Activated naive CD4-positive, alpha-beta T cell treated with anti-CD3 and anti-CD28 coated beads for 36 hours (primary cell): ENCODE measurements around the gene ATP9A. TPM values are rescaled to one million over a fixed set of nuclear protein-coding genes. Genes with fewer than 3 reads are reported as not detected.
A peak's percentile ranks its signal among the peaks of the same experiment; 100 is the strongest.
"Not testable (repeated sequence)": the region's sequence is repeated elsewhere in the genome, so short reads cannot be mapped to it uniquely, and the experiment has no call there.

Experiments
- CTCF ChIA-PET: fragments of 350-600 bp; sonication (Branson Sonifier 250); formaldehyde crosslinking; loops from one replicate; lab custom pipeline; 2021; ENCODE audit warnings: antibody characterized with exemption; lab: Charles Lee
- DNase-seq: peaks from one replicate; pipeline ENCODE4 v3.0.0-alpha.2; 2020
- H3K27ac Mint-ChIP-seq: one replicate; pipeline ENCODE4 v1.8.0; 2021; ENCODE audit warnings: mild to moderate bottlenecking, mixed read lengths
- H3K27me3 Mint-ChIP-seq: one replicate; pipeline ENCODE4 v1.8.0; 2021; ENCODE audit warnings: low read depth, mixed read lengths
- H3K36me3 Mint-ChIP-seq: one replicate; pipeline ENCODE4 v1.8.0; 2021; ENCODE audit warnings: low read depth, mixed read lengths
- H3K4me1 Mint-ChIP-seq: one replicate; pipeline ENCODE4 v1.8.0; 2021; ENCODE audit warnings: low read depth, mixed read lengths
- H3K4me3 Mint-ChIP-seq: one replicate; pipeline ENCODE4 v1.8.0; 2021; ENCODE audit warnings: mild to moderate bottlenecking, moderate library complexity, mixed read lengths
- H3K9me3 Mint-ChIP-seq: one replicate; pipeline ENCODE4 v1.8.0; 2021; ENCODE audit warnings: mixed read lengths
- intact Hi-C: fragments of 100-400 bp; cut with micrococcal nuclease; formaldehyde crosslinking; loops from one replicate; pipeline ENCODE4 v1.15.1; 2023
- total RNA-seq, 2 experiments: library from RNA; stranded (reverse); gene quantifications; one replicate each; pipeline ENCODE4 v1.2.3, GENCODE V29; 2021

Gene ATP9A, protein sequence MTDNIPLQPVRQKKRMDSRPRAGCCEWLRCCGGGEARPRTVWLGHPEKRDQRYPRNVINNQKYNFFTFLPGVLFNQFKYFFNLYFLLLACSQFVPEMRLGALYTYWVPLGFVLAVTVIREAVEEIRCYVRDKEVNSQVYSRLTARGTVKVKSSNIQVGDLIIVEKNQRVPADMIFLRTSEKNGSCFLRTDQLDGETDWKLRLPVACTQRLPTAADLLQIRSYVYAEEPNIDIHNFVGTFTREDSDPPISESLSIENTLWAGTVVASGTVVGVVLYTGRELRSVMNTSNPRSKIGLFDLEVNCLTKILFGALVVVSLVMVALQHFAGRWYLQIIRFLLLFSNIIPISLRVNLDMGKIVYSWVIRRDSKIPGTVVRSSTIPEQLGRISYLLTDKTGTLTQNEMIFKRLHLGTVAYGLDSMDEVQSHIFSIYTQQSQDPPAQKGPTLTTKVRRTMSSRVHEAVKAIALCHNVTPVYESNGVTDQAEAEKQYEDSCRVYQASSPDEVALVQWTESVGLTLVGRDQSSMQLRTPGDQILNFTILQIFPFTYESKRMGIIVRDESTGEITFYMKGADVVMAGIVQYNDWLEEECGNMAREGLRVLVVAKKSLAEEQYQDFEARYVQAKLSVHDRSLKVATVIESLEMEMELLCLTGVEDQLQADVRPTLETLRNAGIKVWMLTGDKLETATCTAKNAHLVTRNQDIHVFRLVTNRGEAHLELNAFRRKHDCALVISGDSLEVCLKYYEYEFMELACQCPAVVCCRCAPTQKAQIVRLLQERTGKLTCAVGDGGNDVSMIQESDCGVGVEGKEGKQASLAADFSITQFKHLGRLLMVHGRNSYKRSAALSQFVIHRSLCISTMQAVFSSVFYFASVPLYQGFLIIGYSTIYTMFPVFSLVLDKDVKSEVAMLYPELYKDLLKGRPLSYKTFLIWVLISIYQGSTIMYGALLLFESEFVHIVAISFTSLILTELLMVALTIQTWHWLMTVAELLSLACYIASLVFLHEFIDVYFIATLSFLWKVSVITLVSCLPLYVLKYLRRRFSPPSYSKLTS
- under 1 TPM; 0.12 to 0.17 TPM for total RNA-seq

DNA sequence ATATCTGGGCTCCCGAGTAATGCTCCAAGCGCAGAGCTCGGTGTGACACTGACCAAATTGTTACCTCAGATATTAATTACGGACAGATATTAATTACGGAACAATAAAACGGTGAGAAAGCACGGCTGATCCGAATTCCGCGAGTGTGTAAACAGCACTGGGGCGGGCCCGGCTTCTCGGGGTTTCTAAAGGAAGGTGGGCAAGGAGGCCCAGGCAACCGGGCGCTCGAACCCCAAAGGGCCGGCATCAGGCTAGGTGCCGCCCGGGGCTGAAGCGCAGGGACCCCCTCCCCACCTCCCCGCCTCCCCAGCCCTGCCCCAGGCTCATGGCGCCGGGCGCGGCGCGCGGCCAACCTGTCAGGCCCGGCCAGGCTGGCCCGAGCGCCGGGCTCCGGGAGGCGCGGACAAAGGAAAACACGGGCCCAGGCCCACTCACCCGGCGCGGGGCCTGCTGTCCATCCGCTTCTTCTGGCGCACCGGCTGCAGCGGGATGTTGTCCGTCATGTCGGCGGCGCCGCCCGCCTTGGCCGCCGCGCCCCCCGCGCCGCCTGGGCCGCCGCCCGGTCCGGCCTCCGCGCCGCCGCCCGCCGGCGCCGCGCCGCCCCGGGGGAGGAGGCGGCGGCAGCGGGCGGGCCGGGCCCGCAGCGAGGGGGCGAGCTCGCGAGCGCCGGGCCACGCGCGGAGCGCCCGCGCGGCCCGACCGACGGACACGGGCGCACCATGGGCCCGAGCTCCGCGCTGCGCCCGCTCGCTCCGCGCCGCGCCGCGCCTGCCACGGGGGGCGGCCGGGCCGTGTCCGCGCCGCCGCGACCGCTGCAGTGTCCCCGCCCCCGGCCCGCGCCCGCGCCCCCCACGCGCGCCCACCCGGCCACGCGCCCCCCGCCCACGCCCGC lies at the start of gene ATP9A:
TSS of gene ATP9A (minus strand) at position 524 of the 892 bp plus-strand sequence. CDS start at position 503, 21 bp downstream.
- DNase-seq, result no peak
- Mint-ChIP-seq H3K27me3 (peaks cover 43% of the 10 kb centered on the region), H3K4me1 (peaks cover 5% of the 10 kb centered on the region), H3K9me3 (no peaks in the 10 kb centered on the region), H3K36me3 (no peaks in the 10 kb centered on the region), H3K4me3 (peak within 1 kb of the TSS; percentile 39), H3K27ac (no peak within 1 kb of the TSS)
- CTCF ChIA-PET, result no interaction called here
- intact Hi-C loops, result no loop called here

DNA sequence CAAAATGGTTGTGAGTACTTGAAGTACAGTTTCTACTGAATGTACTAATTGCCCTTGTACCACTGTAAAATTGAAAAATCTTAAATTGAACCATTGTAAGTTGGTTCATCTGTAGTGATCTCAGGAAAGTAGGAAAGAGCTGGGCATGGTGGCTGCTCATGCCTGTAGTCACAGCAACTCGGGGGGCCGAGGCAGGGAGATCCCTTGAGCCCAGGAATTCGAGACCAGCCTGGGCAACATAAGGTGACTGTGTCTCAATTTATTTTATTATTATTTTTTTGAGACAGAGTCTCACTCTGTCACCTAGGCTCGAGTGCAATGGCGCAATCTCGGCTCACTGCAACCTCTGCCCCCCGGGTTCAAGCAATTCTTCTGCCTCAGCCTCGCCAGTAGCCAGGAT lies 48.7 kb upstream of the ATP9A start:
- H3K4me3 Mint-ChIP-seq, CTCF ChIA-PET, H3K27me3 Mint-ChIP-seq, intact Hi-C loops, DNase-seq, H3K36me3 Mint-ChIP-seq, H3K9me3 Mint-ChIP-seq, H3K4me1 Mint-ChIP-seq, H3K27ac Mint-ChIP-seq: not testable (repeated sequence)

DNA sequence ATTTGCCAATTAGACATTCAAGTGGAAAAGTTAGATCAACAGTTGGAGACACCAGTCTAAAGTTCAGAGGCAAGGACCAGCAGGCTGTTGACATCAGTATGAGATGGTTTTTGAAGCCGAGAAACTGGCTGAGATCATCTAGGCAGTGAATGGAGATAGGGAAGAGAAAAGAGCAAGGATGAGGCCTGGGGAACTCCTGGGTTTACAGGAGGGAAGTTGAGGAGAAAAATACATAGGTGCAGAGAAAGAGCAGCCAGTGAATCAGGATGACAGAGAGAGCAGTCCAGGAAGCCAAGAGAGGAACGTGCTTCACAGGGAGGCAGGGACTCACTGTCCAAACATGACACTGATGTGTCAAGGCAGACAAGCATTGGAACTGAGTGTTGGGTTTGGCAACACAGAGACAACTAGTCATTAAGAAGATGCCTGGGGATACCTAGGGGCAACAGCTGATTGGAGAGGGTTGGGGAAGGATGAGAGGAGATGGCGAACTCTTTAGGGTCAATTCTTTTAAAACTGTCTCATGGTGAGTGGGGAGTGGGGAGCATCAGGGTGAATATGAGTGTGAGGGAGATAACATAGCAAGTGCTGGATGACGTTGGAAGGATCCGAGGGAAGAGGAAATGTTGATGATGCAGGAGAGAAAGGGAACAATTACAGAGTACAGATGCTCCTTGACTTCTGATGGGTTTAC lies 47.3 kb upstream of the ATP9A start:
- intact Hi-C loops, result no loop called here
- H3K27ac Mint-ChIP-seq, result no peak overlapping the region
- no peaks in the 10 kb centered on the region for H3K9me3 Mint-ChIP-seq
- H3K27me3 Mint-ChIP-seq, result peaks cover 2% of the 10 kb centered on the region
- no peaks in the 10 kb centered on the region for H3K36me3 Mint-ChIP-seq
- H3K4me3 Mint-ChIP-seq, result no peak overlapping the region
- no peak for DNase-seq
- no peaks in the 10 kb centered on the region for H3K4me1 Mint-ChIP-seq
- CTCF ChIA-PET, result no interaction called here

DNA sequence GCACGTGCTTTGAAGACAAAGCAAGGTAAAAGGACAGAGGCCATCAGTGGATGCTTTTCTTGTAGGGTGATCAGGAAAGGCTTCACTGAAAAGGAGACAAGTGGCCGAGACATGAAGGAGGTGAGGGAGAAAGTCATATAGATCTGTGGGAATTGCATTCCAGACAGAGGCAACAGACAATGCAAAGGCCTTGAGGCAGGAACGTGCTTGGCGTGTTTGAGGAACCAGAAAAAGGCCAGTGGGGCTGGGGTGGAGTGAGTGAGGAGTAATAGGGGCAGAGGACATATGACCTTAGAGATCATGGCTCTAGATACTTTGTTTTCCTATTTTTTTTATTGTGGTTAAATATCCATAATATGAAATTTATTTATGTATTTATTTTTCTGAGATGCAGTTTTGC lies 44.7 kb upstream of the ATP9A start:
- H3K27ac Mint-ChIP-seq, result no peak overlapping the region
- no peaks in the 10 kb centered on the region for H3K9me3 Mint-ChIP-seq
- H3K4me1 Mint-ChIP-seq, result no peaks in the 10 kb centered on the region
- intact Hi-C loops, result no loop called here
- no peak overlapping the region for H3K4me3 Mint-ChIP-seq
- H3K27me3 Mint-ChIP-seq, result peaks cover 2% of the 10 kb centered on the region
- no peaks in the 10 kb centered on the region for H3K36me3 Mint-ChIP-seq
- no peak for DNase-seq
- CTCF ChIA-PET, result no interaction called here

DNA sequence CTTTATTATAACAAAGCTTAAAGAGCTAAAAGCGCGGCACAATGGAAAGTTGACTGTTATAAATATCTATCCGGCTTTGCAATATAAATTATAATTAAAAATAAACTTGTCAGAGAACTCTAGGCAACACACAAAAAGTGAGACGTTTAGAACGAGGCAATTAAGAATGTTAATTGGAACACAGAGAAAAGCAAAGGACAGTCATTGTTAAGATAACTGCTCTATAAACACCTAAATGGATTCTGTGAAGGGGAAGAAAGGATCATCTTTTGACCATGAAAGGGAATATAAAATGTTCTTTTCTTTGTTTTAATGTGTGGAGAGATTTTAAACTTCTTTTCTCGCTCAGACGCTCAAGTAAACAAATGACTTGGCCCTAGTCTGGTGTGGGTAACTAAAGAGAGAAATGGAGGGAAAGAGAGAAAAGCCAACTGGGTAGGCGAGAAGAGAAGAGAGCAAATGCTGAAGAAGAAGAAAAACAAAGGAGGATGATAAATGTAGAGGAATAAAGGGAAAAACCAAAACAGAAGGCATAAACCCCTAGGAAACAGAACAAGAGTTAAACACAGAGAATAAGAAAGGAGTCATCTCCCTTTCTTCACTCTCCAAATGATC lies 43.4 kb upstream of the ATP9A start:
- H3K4me3 Mint-ChIP-seq, result no peak overlapping the region
- H3K27ac Mint-ChIP-seq, result no peak overlapping the region
- no peaks in the 10 kb centered on the region for H3K36me3 Mint-ChIP-seq
- CTCF ChIA-PET, result no interaction called here
- H3K27me3 Mint-ChIP-seq, result peaks cover 4% of the 10 kb centered on the region
- no peaks in the 10 kb centered on the region for H3K9me3 Mint-ChIP-seq
- intact Hi-C loops, result no loop called here
- H3K4me1 Mint-ChIP-seq, result no peaks in the 10 kb centered on the region
- no peak for DNase-seq

DNA sequence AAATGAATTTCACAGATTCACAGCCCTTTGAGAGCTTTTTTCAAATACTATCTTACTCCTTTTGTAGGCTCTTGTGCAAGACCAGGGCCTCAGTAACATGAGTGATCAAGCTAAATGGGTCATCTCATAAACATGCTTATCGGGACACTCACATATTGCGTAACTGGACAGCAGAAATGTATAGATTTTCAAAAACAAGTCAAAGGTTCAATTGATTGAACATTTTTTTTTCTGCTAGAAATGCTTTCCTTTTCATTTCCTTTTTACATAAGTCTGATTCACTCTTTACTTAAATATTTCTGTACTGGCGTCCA lies 42.8 kb upstream of the ATP9A start:
- no peaks in the 10 kb centered on the region for H3K4me1 Mint-ChIP-seq
- DNase-seq, result no peak
- peaks cover 6% of the 10 kb centered on the region for H3K27me3 Mint-ChIP-seq
- no peak overlapping the region for H3K4me3 Mint-ChIP-seq
- H3K27ac Mint-ChIP-seq, result no peak overlapping the region
- no peaks in the 10 kb centered on the region for H3K36me3 Mint-ChIP-seq
- H3K9me3 Mint-ChIP-seq, result no peaks in the 10 kb centered on the region
- CTCF ChIA-PET, result interaction anchor here (1.2 kb wide), 1 partner anchor 11 kb away, joined by 3 read pairs; no protein-coding TSS in a partner anchor
- intact Hi-C loops, result no loop called here

DNA sequence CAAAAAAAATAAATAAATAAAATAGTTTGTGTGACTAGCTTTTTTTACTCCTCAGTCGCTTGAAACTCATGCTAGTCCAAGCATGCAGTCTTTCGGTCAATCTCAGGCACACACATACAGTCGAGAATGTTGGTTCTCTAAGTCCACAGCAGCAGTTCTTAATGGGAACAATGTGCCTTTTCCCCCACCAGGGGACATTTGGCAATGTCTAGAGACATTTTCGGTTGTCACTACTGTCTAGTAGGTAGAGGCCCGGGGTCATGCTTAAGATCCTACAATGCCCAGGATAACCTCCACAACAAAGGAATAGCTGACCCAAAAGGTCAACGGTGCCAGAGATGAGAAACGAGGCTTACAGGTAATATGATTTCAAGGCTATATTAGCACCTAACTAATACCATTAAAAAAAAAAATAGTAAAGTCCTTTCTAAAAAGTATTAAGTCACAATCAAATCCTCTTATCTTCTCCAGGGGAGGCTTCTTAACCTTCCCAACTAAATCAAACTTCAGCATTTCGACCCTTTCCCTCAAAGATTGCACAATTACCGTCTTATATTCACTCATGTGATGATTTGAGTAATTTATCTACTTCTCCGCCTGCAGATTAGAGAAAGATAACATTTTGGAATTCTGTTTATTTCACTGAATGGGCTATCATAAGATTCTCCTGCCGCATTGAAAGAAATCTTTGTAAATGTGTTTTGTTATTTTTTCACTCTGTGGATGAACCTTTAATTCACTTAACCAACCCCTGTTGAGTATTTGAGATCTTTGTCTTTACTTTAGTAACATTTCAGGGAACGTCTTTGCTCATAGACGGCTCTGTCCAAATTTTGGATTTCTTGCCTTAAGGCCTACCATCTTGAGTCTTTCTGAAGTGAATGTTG lies 42.2 kb upstream of the ATP9A start:
- no peak overlapping the region for H3K4me3 Mint-ChIP-seq
- H3K9me3 Mint-ChIP-seq, result no peaks in the 10 kb centered on the region
- CTCF ChIA-PET, result interaction anchor here (1.0 to 1.2 kb wide), 2 partner anchors 11 to 115 kb away, joined by 3 read pairs; no protein-coding TSS in a partner anchor
- no peak for DNase-seq
- H3K4me1 Mint-ChIP-seq, result no peaks in the 10 kb centered on the region
- H3K36me3 Mint-ChIP-seq, result no peaks in the 10 kb centered on the region
- H3K27me3 Mint-ChIP-seq, result peaks cover 10% of the 10 kb centered on the region
- no peak overlapping the region for H3K27ac Mint-ChIP-seq
- intact Hi-C loops, result no loop called here

DNA sequence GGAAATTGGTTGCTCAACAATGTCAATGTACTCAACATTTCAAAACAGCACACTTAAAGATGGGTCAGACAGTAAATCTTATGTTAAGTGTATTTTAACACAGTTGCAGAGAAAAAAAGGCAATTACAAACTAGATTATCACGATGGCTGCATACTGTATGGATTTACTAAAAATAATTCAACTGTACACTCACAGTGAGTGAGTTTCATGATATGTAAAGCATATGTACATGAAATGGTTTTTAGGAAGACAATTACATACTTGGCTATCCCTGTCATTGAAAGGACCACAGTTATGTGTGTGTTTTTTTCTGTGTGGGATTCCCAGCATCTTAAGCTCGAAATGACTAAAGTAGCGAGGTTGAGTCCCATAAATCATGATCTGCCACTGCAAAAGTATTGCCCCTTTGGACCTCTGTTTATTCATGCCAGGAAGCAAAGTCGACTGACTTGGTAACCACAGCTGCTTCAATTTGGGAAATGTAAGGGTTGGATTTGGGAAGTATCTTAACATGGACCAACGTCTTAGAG lies 39.6 kb upstream of the ATP9A start:
- intact Hi-C loops, result no loop called here
- CTCF ChIA-PET, result no interaction called here
- no peaks in the 10 kb centered on the region for H3K36me3 Mint-ChIP-seq

DNA sequence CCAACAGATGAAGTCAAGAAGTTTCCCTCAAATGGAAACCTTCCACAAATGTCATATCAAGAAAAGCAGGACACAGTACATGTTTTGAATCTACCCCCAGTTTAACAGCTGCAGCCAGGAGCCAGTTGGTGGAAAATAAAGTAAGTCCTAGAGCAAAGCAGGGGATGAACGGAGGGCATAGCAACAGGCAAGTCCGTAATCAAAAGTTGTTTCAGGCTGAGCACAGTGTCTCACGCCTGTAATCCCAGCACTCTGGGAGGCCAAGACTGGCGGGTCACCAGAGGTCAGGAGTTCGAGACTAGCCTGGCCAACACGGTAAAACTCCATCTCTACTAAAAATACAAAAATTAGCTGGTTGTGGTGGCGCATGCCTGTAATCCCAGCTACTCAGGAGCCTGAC lies 36.6 kb upstream of the ATP9A start:
- CTCF ChIA-PET, result interaction anchor here (0.5 to 1.5 kb wide), 2 partner anchors 161 to 1509 kb away, joined by 3 read pairs; no protein-coding TSS in a partner anchor
- H3K27me3 Mint-ChIP-seq, result peaks cover 33% of the 10 kb centered on the region
- no peaks in the 10 kb centered on the region for H3K9me3 Mint-ChIP-seq
- intact Hi-C loops, result no loop called here
- H3K4me1 Mint-ChIP-seq, result peaks cover 8% of the 10 kb centered on the region
- H3K27ac Mint-ChIP-seq, result no peak overlapping the region
- H3K36me3 Mint-ChIP-seq, result no peaks in the 10 kb centered on the region
- H3K4me3 Mint-ChIP-seq, result no peak overlapping the region
- no peak for DNase-seq

More for the DNA sequence above, 39.6 kb upstream of the ATP9A start:
- peaks cover 12% of the 10 kb centered on the region for H3K27me3 Mint-ChIP-seq
- H3K4me1 Mint-ChIP-seq, result no peaks in the 10 kb centered on the region
- H3K4me3 Mint-ChIP-seq, result no peak overlapping the region
- no peak overlapping the region for H3K27ac Mint-ChIP-seq
- H3K9me3 Mint-ChIP-seq, result no peaks in the 10 kb centered on the region
- DNase-seq, result no peak

DNA sequence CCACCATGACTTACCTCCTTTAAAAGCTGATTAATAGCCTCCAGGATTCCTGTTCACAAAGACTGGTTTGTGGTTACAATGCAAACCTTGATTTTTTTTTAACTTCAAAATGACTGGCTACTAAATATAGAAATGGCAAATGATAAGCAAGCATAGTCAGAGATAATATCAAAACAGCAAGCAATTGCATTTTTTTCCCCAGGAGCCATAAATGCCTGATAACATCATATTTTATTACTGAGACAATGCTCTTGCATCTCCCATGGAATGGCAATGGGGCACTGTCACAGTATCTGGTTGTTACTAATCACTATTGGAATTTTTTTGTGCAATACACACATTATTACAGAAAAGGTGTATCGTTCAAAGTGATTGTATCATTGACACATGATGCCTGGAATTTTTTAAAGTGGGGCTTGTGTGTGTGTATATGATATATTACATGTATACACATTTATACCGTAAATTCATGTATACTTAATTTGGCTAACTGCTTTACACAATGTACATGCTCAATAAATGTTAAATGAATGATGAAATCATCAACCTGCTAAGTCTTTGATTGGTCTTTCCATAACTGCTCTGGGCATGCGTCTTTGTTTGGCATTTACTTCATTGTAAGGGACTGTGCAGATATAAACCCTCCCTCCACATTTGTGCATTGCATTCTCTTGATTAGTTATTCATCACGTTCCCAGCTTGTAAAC lies 35.1 kb upstream of the ATP9A start:
- DNase-seq, result no peak
- intact Hi-C loops, result no loop called here
- no peaks in the 10 kb centered on the region for H3K36me3 Mint-ChIP-seq
- peaks cover 12% of the 10 kb centered on the region for H3K4me1 Mint-ChIP-seq
- no peak overlapping the region for H3K27ac Mint-ChIP-seq
- peaks cover 47% of the 10 kb centered on the region for H3K27me3 Mint-ChIP-seq
- CTCF ChIA-PET, result no interaction called here
- H3K9me3 Mint-ChIP-seq, result no peaks in the 10 kb centered on the region
- no peak overlapping the region for H3K4me3 Mint-ChIP-seq
